HG03039 (cell line): ENCODE measurements around the gene TOGARAM2.
"Not testable (repeated sequence)": the region's sequence is repeated elsewhere in the genome, so short reads cannot be mapped to it uniquely, and the experiment has no call there.

Source experiments
- ATAC-seq: cut with Tn5 transposase; IDR thresholded peaks from one replicate; pipeline ENCODE4 v1.9.1; 2021; ENCODE audit warnings: mild to moderate bottlenecking, moderate library complexity; ENCODE audit not compliant: unreplicated experiment

Gene TOGARAM2

GRCh38 chr2:28976584-28976983 is 4.5 kb upstream of the TOGARAM2 start:
- ATAC-seq: no peak

GRCh38 chr2:28977176-28977875 is 3.8 kb upstream of the TOGARAM2 start:
- no peak for ATAC-seq

- not testable (repeated sequence) for ATAC-seq
Measured at GRCh38 chr2:28978001-28978400, 3.1 kb upstream of the TOGARAM2 start.

GRCh38 chr2:28978606-28979005 is 2.5 kb upstream of the TOGARAM2 start:
- no peak for ATAC-seq

GRCh38 chr2:28979041-28979440 is 2.1 kb upstream of the TOGARAM2 start:
- no peak for ATAC-seq

GRCh38 chr2:28979576-28980366 is 1.3 kb upstream of the TOGARAM2 start:
- no peak for ATAC-seq

- ATAC-seq: no peak
Measured at GRCh38 chr2:28980368-28981015, 606 bp upstream of the TOGARAM2 start.

- ATAC-seq: no peak
Measured at GRCh38 chr2:28981620-28982376, 700 bp downstream of the TOGARAM2 start.

GRCh38 chr2:28982381-28982950 is 1.4 kb downstream of the TOGARAM2 start:
- ATAC-seq: no peak

GRCh38 chr2:28986429-28986828 is 5.3 kb downstream of the TOGARAM2 start:
- ATAC-seq: no peak

GRCh38 chr2:28989973-28990372 is 8.9 kb downstream of the TOGARAM2 start:
- ATAC-seq: no peak

- ATAC-seq: no peak
Measured at GRCh38 chr2:28990445-28990844, 9.3 kb downstream of the TOGARAM2 start.

- no peak for ATAC-seq
Measured at GRCh38 chr2:28991021-28991420, 9.9 kb downstream of the TOGARAM2 start.

GRCh38 chr2:28991460-28991859 is 10.4 kb downstream of the TOGARAM2 start:
- ATAC-seq: no peak

GRCh38 chr2:28993206-28993960 is 12.3 kb downstream of the TOGARAM2 start:
- no peak for ATAC-seq

- no peak for ATAC-seq
Measured at GRCh38 chr2:28994074-28994473, 13.0 kb downstream of the TOGARAM2 start.

- ATAC-seq: no peak
Measured at GRCh38 chr2:28994679-28995078, 13.6 kb downstream of the TOGARAM2 start.

GRCh38 chr2:28995765-28996750 is 15.0 kb downstream of the TOGARAM2 start:
- no peak for ATAC-seq
